Colonic mucosa (tissue), 4 donors: ENCODE measurements around the gene BCAN. TPM values are rescaled to one million over a fixed set of nuclear protein-coding genes. Genes with fewer than 3 reads are reported as not detected.

Source experiments
- DNase-seq: peaks from one replicate; pipeline ENCODE4 v3.0.0-alpha.2; 2020
- H3K27ac ChIP-seq: fragments of 200-600 bp; one replicate; pipeline ENCODE4 v1.8.0; 2021
- H3K27me3 ChIP-seq: fragments of 200-600 bp; one replicate; pipeline ENCODE4 v1.8.0; 2021
- H3K36me3 ChIP-seq: fragments of 200-600 bp; one replicate; pipeline ENCODE4 v1.8.0; 2021
- H3K4me1 ChIP-seq: fragments of 200-600 bp; one replicate; pipeline ENCODE4 v1.8.0; 2021; ENCODE audit warnings: mild to moderate bottlenecking
- H3K4me3 ChIP-seq: fragments of 200-600 bp; one replicate; pipeline ENCODE4 v1.8.0; 2021
- H3K9ac ChIP-seq, 2 donors: one replicate each; pipeline ENCODE4 v1.7.0; 2013; ENCODE audit warnings: control low read depth in 2 of 2, low read depth in 2 of 2, low read length in 2 of 2
- H3K9me3 ChIP-seq: fragments of 200-600 bp; one replicate; pipeline ENCODE4 v1.8.0; 2021
- CTCF ChIP-seq: fragments of 200-600 bp; IDR thresholded peaks from one replicate; pipeline ENCODE4 v1.8.0; 2022; ENCODE audit warnings: antibody characterized with exemption, mild to moderate bottlenecking
- intact Hi-C: fragments of 100-400 bp; cut with DNase I; formaldehyde crosslinking; loops from one replicate; pipeline ENCODE4 v1.14.1; 2022
- total RNA-seq, 2 donors: library from RNA; stranded (reverse); fragmentation: NEBNext Ultra II Directional in 1 of 2; extraction: Animal tissue kit (Norgen Biotek cat#: 25700) in 1 of 2; gene quantifications; one replicate each; pipeline ENCODE4 v1.2.1, GENCODE V29; 2021
- donor health status: healthy.
- donor health status: DM: no; HTN: no; CAD: no.
- donor health status: DM: no; HTN: no; CAD: no.

The BCAN gene
- total RNA-seq, 2 donors from 2014 or later = 0.37 TPM; not detected in 1

GRCh38 chr1:156645666-156646065 lies 3.7 kb downstream of the BCAN start:
- no peak for TF ChIP-seq CTCF
- intact Hi-C loops = no loop called here
- DNase-seq = no peak
- Histone ChIP-seq H3K9me3 (no peaks in the 10 kb centered on the region), H3K4me3 (no peak overlapping the region), H3K9ac (no peak overlapping the region), H3K27me3 (peaks cover 18% of the 10 kb centered on the region), H3K4me1 (no peaks in the 10 kb centered on the region), H3K36me3 (no peaks in the 10 kb centered on the region), H3K27ac (no peak overlapping the region)

GRCh38 chr1:156646738-156647211 lies 4.9 kb downstream of the BCAN start:
- Histone ChIP-seq H3K9ac (no peak overlapping the region), H3K27ac (no peak overlapping the region), H3K4me3 (no peak overlapping the region), H3K9me3 (no peaks in the 10 kb centered on the region), H3K27me3 (peaks cover 9% of the 10 kb centered on the region), H3K36me3 (no peaks in the 10 kb centered on the region), H3K4me1 (no peaks in the 10 kb centered on the region)
- DNase-seq = no peak
- TF ChIP-seq CTCF = no peak
- intact Hi-C loops = no loop called here

GRCh38 chr1:156647351-156647750 lies 5.4 kb downstream of the BCAN start:
- H3K4me1 ChIP-seq = no peaks in the 10 kb centered on the region
- DNase-seq = no peak
- H3K27me3 ChIP-seq = peaks cover 3% of the 10 kb centered on the region

DNA sequence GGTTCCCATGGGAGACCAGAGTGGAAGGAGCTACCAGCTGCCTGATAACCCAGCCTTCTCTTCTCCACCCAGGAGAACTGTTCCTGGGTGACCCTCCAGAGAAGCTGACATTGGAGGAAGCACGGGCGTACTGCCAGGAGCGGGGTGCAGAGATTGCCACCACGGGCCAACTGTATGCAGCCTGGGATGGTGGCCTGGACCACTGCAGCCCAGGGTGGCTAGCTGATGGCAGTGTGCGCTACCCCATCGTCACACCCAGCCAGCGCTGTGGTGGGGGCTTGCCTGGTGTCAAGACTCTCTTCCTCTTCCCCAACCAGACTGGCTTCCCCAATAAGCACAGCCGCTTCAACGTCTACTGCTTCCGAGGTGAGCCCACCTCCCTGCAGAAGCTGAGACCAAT lies 6.6 kb downstream of the BCAN start:
- intact Hi-C loops = no loop called here
- no peaks in the 10 kb centered on the region for H3K4me1 ChIP-seq
- no peaks in the 10 kb centered on the region for H3K9me3 ChIP-seq
- no peak for TF ChIP-seq CTCF
- H3K36me3 ChIP-seq = no peaks in the 10 kb centered on the region
- H3K9ac ChIP-seq = no peak overlapping the region
- H3K27ac ChIP-seq = no peak overlapping the region
- H3K27me3 ChIP-seq = no peaks in the 10 kb centered on the region
- no peak for DNase-seq
- H3K4me3 ChIP-seq = no peak overlapping the region

More at GRCh38 chr1:156647351-156647750, 5.4 kb downstream of the BCAN start:
- no peak for TF ChIP-seq CTCF
- intact Hi-C loops = no loop called here
- Histone ChIP-seq H3K36me3 (no peaks in the 10 kb centered on the region), H3K27ac (no peak overlapping the region), H3K4me3 (no peak overlapping the region), H3K9me3 (no peaks in the 10 kb centered on the region), H3K9ac (no peak overlapping the region)

- DNase-seq = no peak
- no peaks in the 10 kb centered on the region for H3K27me3 ChIP-seq
Measured at GRCh38 chr1:156648951-156649350, 7.0 kb downstream of the BCAN start.

More at GRCh38 chr1:156648951-156649350, 7.0 kb downstream of the BCAN start:
- Histone ChIP-seq H3K27ac (no peak overlapping the region), H3K9me3 (no peaks in the 10 kb centered on the region), H3K36me3 (no peaks in the 10 kb centered on the region), H3K4me3 (no peak overlapping the region), H3K4me1 (no peaks in the 10 kb centered on the region), H3K9ac (no peak overlapping the region)
- intact Hi-C loops = no loop called here
- TF ChIP-seq CTCF = no peak
